HEK293 (cell line): ENCODE results near the gene GLTPD2.

ENCODE experiments used
- GFI1B ChIP-seq: fragments of 450-650 bp; formaldehyde crosslinking; IDR thresholded peaks from 2 replicates; pipeline ENCODE4 v1.5.1; 2016; ENCODE audit warnings: missing biosample characterization, missing genetic modification characterization
- KLF7 ChIP-seq: fragments of 450-650 bp; formaldehyde crosslinking; IDR thresholded peaks from 2 replicates; pipeline ENCODE4 v1.5.1; 2016; ENCODE audit warnings: missing biosample characterization, missing genetic modification characterization, borderline replicate concordance
- PATZ1 ChIP-seq: fragments of 450-650 bp; formaldehyde crosslinking; IDR thresholded peaks from 2 replicates; pipeline ENCODE4 v1.5.1; 2016; ENCODE audit warnings: missing biosample characterization, missing genetic modification characterization
- PRDM6 ChIP-seq: fragments of 450-650 bp; formaldehyde crosslinking; IDR thresholded peaks from 2 replicates; pipeline ENCODE4 v1.5.1; 2017; ENCODE audit warnings: missing biosample characterization, missing genetic modification characterization
- RBAK ChIP-seq: fragments of 450-650 bp; formaldehyde crosslinking; IDR thresholded peaks from 2 replicates; pipeline ENCODE4 v1.5.1; 2016; ENCODE audit warnings: missing biosample characterization, missing genetic modification characterization
- YY2 ChIP-seq: fragments of 450-650 bp; formaldehyde crosslinking; IDR thresholded peaks from 2 replicates; pipeline ENCODE4 v1.5.1; 2016; ENCODE audit warnings: missing biosample characterization, missing genetic modification characterization
- ZBTB8A ChIP-seq: fragments of 450-650 bp; formaldehyde crosslinking; IDR thresholded peaks from 2 replicates; pipeline ENCODE4 v1.5.1; 2016; ENCODE audit warnings: missing biosample characterization, missing genetic modification characterization
- ZFHX2 ChIP-seq: fragments of 450-650 bp; formaldehyde crosslinking; conservative IDR thresholded peaks from 2 replicates; pipeline ENCODE4 v1.5.1; 2016; ENCODE audit warnings: missing biosample characterization, missing genetic modification characterization
- ZNF10 ChIP-seq: fragments of 450-650 bp; formaldehyde crosslinking; IDR thresholded peaks from 2 replicates; pipeline ENCODE4 v1.5.1; 2017; ENCODE audit warnings: missing biosample characterization, missing genetic modification characterization
- ZNF133 ChIP-seq: fragments of 450-650 bp; formaldehyde crosslinking; IDR thresholded peaks from 2 replicates; pipeline ENCODE4 v1.5.1; 2016; ENCODE audit warnings: missing biosample characterization, missing genetic modification characterization
- ZNF169 ChIP-seq: fragments of 450-650 bp; formaldehyde crosslinking; IDR thresholded peaks from 2 replicates; pipeline ENCODE4 v1.5.1; 2016; ENCODE audit warnings: missing biosample characterization, missing genetic modification characterization
- ZNF202 ChIP-seq: fragments of 450-650 bp; formaldehyde crosslinking; IDR thresholded peaks from 2 replicates; pipeline ENCODE4 v1.5.1; 2016; ENCODE audit warnings: missing biosample characterization, missing genetic modification characterization, borderline replicate concordance
- ZNF23 ChIP-seq: fragments of 450-650 bp; formaldehyde crosslinking; IDR thresholded peaks from 2 replicates; pipeline ENCODE4 v1.5.1; 2016; ENCODE audit warnings: missing biosample characterization, missing genetic modification characterization, borderline replicate concordance
- ZNF239 ChIP-seq: fragments of 450-650 bp; formaldehyde crosslinking; IDR thresholded peaks from 2 replicates; pipeline ENCODE4 v1.5.1; 2016; ENCODE audit warnings: missing biosample characterization, missing genetic modification characterization
- ZNF24 ChIP-seq: fragments of 450-650 bp; formaldehyde crosslinking; IDR thresholded peaks from 2 replicates; pipeline ENCODE4 v1.5.1; 2016; ENCODE audit warnings: missing biosample characterization, missing genetic modification characterization
- ZNF248 ChIP-seq: fragments of 450-650 bp; formaldehyde crosslinking; IDR thresholded peaks from 2 replicates; pipeline ENCODE4 v1.5.1; 2017; ENCODE audit warnings: missing biosample characterization, missing genetic modification characterization
- ZNF280C ChIP-seq: fragments of 450-650 bp; formaldehyde crosslinking; IDR thresholded peaks from 2 replicates; pipeline ENCODE4 v1.5.1; 2016; ENCODE audit warnings: missing biosample characterization, missing genetic modification characterization
- ZNF280D ChIP-seq: fragments of 450-650 bp; formaldehyde crosslinking; IDR thresholded peaks from 2 replicates; pipeline ENCODE4 v1.5.1; 2016; ENCODE audit warnings: missing biosample characterization, missing genetic modification characterization
- ZNF335 ChIP-seq: fragments of 450-650 bp; formaldehyde crosslinking; conservative IDR thresholded peaks from 2 replicates; pipeline ENCODE4 v1.5.1; 2016; ENCODE audit warnings: missing biosample characterization, missing genetic modification characterization
- ZNF362 ChIP-seq: fragments of 450-650 bp; formaldehyde crosslinking; IDR thresholded peaks from 2 replicates; pipeline ENCODE4 v1.5.1; 2016; ENCODE audit warnings: missing biosample characterization, missing genetic modification characterization
- ZNF37A ChIP-seq: fragments of 450-650 bp; IDR thresholded peaks from 2 replicates; pipeline ENCODE4 v1.5.1; 2018; ENCODE audit warnings: missing biosample characterization, missing genetic modification characterization
- ZNF433 ChIP-seq: fragments of 450-650 bp; formaldehyde crosslinking; IDR thresholded peaks from 2 replicates; pipeline ENCODE4 v1.5.1; 2016; ENCODE audit warnings: missing biosample characterization, missing genetic modification characterization, low read depth
- ZNF558 ChIP-seq: fragments of 450-650 bp; formaldehyde crosslinking; IDR thresholded peaks from 2 replicates; pipeline ENCODE4 v1.5.1; 2016; ENCODE audit warnings: missing biosample characterization, missing genetic modification characterization
- ZNF621 ChIP-seq: fragments of 450-650 bp; formaldehyde crosslinking; IDR thresholded peaks from 2 replicates; pipeline ENCODE4 v1.5.1; 2017; ENCODE audit warnings: missing biosample characterization, missing genetic modification characterization
- ZNF658 ChIP-seq: fragments of 450-650 bp; formaldehyde crosslinking; IDR thresholded peaks from 2 replicates; pipeline ENCODE4; 2016; ENCODE audit warnings: missing biosample characterization, missing genetic modification characterization
- ZNF76 ChIP-seq: fragments of 450-650 bp; formaldehyde crosslinking; IDR thresholded peaks from 2 replicates; pipeline ENCODE4; 2016; ENCODE audit warnings: low read depth, missing biosample characterization, missing genetic modification characterization, borderline replicate concordance
- ZNF776 ChIP-seq: fragments of 450-650 bp; formaldehyde crosslinking; IDR thresholded peaks from 2 replicates; pipeline ENCODE4 v1.5.0; 2017; ENCODE audit warnings: missing biosample characterization, missing genetic modification characterization, borderline replicate concordance

Gene GLTPD2

GRCh38 chr17:4833941-4834680, 45.3 kb downstream of the GLTPD2 start (continued):
- TF ChIP-seq ZNF133 (0 out of 2 replicates have a peak, but pooled peaks have one; percentile 10), ZNF335 (tag by site-specific recombination) (peak; percentile 84), ZBTB8A (tag by site-specific recombination) (no peak), ZNF658 (no peak), RBAK (no peak), YY2 (no peak), KLF7 (tag by site-specific recombination) (no peak; the same call in 1 of the 2 replicates), ZNF776 (no peak), ZNF169 (tag by site-specific recombination) (peak; percentile 5; the same call in 1 of the 2 replicates), ZNF248 (tag by site-specific recombination) (no peak), ZNF621 (tag by site-specific recombination) (no peak), ZNF558 (tag by site-specific recombination) (0 out of 2 replicates have a peak, but pooled peaks have one; percentile 15), PATZ1 (tag by site-specific recombination) (no peak), ZNF202 (no peak), ZNF239 (tag by site-specific recombination) (no peak), ZNF433 (tag by site-specific recombination) (no peak), ZFHX2 (tag by site-specific recombination) (0 out of 2 replicates have a peak, but pooled peaks have one; percentile 8), ZNF23 (tag by site-specific recombination) (no peak), GFI1B (tag by site-specific recombination) (no peak), ZNF37A (tag by site-specific recombination) (no peak), ZNF362 (no peak), PRDM6 (tag by site-specific recombination) (no peak), ZNF76 (tag by site-specific recombination) (peak; percentile 61; the same call in 1 of the 2 replicates), ZNF280C (no peak), ZNF280D (tag by site-specific recombination) (no peak), ZNF10 (no peak), ZNF24 (tag by site-specific recombination) (0 out of 2 replicates have a peak, but pooled peaks have one; percentile 10)
